ENCODE data around the gene TRAF3IP3.

The TRAF3IP3 gene, protein sequence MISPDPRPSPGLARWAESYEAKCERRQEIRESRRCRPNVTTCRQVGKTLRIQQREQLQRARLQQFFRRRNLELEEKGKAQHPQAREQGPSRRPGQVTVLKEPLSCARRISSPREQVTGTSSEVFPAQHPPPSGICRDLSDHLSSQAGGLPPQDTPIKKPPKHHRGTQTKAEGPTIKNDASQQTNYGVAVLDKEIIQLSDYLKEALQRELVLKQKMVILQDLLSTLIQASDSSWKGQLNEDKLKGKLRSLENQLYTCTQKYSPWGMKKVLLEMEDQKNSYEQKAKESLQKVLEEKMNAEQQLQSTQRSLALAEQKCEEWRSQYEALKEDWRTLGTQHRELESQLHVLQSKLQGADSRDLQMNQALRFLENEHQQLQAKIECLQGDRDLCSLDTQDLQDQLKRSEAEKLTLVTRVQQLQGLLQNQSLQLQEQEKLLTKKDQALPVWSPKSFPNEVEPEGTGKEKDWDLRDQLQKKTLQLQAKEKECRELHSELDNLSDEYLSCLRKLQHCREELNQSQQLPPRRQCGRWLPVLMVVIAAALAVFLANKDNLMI

DNA sequence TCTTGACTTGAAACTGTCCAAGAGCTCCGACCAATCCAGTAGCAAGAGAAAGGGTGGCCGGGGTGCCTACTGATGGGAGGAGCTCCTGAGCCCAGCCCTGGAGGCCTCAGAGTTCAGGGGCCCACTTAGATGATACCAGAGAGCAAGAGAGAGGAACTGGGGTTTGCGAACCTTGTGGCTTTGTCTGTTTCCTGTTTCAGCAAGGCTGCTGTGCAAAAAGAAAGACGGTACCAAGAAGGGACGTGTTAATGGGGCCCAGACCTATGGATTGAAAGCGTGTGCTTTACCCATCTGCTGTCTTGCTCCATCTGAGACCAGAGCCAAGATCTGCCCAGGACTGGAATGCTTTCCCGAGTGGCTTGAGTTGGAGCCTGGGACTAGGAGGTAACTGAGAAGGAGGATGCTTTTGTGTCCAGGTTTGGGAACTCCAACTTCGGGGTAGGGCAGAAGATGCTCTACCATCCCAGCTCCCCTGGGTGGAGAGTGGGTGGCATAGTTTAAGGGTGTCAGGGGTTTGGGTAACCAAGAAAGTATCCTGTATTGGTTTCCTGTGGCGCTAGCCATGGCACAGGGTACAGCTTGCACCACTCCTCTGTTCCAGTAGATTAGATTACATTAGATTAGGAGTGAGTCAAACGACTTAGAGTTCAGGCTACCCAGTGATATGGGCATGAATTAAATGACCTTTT lies at the start of gene TRAF3IP3:
TRAF3IP3 (plus strand) TSS at position 128 of the 689 bp plus-strand sequence. CDS start 3,987 bp downstream, outside the sequence.
- DNase-seq = peak; percentile 65 to 67

GRCh38 chr1:209706622-209707021 lies 49.2 kb upstream of the TRAF3IP3 start:
- DNase-seq = no peak

GRCh38 chr1:209707308-209707707 lies 48.5 kb upstream of the TRAF3IP3 start:
- DNase-seq = no peak

DNA sequence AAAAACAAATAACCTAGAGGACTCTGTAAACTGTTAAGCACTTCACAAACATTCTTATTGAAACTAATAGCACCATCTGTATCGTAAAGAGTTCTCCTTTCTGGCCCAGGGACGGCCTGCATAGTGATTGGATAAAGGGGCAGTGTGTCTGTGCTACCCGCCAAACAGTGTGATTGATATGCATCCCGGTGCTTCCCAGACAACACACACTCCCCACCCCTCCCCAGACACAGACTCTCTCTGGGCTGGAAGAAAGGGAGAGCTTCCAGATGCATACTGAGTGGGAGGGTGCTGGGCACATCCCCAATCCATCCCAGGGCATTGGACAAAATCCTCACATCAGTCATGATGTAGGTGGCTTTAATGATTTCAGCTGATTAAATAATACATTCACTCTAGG lies 47.6 kb upstream of the TRAF3IP3 start:
- no peak for DNase-seq

- no peak for DNase-seq
Observed at GRCh38 chr1:209710093-209710492, 45.8 kb upstream of the TRAF3IP3 start.

GRCh38 chr1:209710847-209711246 lies 45.0 kb upstream of the TRAF3IP3 start:
- no peak for DNase-seq

DNA sequence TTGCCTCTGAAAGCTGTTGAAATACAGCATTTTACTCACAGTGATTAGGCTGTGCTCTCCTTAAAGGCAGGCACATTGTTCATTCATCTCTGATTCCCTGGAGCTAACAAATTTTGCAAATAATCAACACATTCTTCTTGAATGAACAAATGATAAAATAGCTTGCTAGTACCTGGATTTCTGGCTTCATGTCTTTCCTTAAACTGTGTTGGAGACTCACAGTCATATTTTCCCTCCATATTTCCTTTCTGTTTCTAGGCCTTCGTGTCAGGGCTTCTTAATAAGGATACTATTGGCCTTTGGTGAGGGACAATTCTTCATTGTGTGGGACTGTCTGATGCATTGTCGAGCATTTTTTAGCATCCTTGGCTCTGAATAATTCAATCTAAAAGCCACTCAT lies 41.5 kb upstream of the TRAF3IP3 start:
- DNase-seq = no peak

- no peak for DNase-seq
Observed at GRCh38 chr1:209715314-209715713, 40.5 kb upstream of the TRAF3IP3 start.

GRCh38 chr1:209717818-209718217 lies 38.0 kb upstream of the TRAF3IP3 start:
- DNase-seq = no peak

DNA sequence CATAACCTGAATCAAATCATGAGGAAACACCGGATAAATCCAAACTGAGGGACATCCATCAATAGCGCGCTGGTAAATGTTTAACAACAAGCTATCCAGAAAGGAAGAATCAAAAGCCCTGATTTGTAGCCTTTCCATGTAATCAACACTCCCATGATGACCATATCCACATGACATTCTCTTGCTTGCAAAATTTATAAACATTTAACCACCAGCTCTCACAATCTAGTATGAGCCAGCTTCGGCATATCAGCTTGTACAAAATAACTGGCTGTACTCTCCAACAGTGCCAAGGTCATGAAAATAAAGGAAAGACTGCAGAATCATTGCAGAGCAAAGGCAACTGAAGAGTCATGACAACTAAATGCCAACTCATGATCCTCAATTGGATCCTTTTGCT lies 35.5 kb upstream of the TRAF3IP3 start:
- no peak for DNase-seq

- DNase-seq = no peak
Observed at GRCh38 chr1:209720826-209721225, 35.0 kb upstream of the TRAF3IP3 start.

DNA sequence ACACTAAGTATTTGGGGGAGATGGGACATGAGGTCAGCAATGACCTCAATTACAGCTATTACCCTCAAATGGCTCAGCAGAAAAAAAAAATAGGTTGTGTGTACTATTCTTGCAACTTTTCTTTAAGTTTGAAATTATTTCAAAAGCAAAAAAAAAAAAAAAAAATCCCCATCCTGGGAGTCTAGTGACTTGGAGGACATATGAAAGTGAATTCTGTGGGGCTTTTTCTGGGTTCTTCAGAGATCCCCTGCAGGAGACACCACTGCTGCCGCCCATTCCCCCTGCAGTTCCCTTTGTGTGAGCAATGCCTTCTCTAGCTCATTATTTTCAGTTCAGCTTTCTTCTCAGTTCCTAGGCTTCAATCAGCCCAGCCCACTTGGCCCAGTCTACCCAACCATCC lies 34.5 kb upstream of the TRAF3IP3 start:
- DNase-seq = no peak

DNA sequence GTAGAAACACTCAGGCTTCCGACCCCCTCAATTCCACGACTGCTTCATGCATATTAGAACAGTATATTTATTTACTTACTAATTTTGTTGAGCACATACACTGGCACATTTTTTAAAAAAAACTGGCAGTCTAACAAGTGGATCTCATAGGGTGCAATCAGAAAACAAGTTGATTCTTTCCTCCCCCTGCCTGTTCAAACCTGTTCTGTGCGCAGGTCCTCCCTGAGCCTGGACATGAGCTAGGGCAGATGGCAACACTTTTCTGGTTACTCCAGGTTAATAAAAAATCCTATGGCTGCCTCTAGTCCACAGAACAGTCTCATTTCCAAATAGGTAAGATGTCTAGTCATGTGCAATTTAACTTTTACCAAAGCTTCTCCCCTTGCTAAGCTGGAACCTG lies 32.6 kb upstream of the TRAF3IP3 start:
- DNase-seq = no peak

GRCh38 chr1:209723756-209724693 lies 31.8 kb upstream of the TRAF3IP3 start:
- peak; percentile 13 to 24 for DNase-seq

DNA sequence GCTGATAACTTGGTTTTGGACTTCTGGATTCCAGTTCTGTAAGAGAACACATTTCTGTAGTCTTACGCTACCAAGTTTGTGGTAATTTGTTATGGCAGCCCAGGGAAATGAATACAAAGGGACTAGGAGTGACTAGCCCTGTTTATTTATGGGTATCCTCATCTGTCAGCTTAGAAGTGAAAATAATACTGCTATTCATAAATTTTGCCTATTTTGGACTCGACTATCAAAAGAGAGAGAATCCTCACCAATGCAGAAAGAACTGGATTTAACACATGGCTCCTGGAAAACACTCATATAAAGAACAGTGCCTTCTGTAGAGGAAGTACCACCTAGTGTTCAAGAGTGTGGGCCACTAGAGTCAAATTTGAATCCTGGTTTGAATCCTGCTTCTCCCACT lies 28.6 kb upstream of the TRAF3IP3 start:
- no peak for DNase-seq

- DNase-seq = no peak
Observed at GRCh38 chr1:209727785-209728184, 28.1 kb upstream of the TRAF3IP3 start.

GRCh38 chr1:209728466-209728865 lies 27.4 kb upstream of the TRAF3IP3 start:
- no peak for DNase-seq

DNA sequence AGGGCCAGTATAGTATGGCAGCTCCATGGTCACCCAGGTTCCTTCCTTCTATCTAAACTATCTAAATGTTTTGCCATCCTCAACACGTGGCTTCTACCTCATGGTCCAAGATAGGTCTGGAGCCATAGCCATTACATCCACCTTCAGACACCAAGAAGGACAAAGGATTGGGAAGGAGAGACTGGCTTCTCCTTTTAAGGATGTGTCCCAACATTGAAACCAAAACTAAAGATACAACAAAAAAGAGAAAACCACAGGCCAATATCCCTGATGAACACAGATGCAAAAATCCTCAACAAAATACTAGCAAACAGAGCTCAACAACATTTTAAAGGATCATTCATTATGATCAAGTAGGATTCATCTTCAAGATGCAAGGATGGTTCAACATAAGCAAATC lies 26.4 kb upstream of the TRAF3IP3 start:
- no peak for DNase-seq

DNA sequence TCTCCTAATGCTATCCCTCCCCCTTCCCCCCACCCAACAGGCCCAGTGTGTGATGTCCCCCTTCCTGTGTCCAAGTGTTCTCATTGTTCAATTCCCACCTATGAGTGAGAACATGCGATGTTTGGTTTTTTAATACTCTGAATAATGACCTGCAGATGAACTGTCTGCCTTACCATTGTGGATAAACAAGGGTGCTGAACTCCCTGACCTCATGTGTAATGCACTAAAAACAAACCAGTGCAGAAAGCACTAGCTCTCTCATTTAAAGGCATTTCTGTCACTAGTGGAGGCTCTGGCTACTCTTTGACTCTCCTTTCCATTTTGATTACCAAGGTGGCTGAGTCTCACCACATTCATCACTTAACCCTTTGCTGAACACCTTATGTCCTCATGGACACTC lies 23.1 kb upstream of the TRAF3IP3 start:
- no peak for DNase-seq

DNA sequence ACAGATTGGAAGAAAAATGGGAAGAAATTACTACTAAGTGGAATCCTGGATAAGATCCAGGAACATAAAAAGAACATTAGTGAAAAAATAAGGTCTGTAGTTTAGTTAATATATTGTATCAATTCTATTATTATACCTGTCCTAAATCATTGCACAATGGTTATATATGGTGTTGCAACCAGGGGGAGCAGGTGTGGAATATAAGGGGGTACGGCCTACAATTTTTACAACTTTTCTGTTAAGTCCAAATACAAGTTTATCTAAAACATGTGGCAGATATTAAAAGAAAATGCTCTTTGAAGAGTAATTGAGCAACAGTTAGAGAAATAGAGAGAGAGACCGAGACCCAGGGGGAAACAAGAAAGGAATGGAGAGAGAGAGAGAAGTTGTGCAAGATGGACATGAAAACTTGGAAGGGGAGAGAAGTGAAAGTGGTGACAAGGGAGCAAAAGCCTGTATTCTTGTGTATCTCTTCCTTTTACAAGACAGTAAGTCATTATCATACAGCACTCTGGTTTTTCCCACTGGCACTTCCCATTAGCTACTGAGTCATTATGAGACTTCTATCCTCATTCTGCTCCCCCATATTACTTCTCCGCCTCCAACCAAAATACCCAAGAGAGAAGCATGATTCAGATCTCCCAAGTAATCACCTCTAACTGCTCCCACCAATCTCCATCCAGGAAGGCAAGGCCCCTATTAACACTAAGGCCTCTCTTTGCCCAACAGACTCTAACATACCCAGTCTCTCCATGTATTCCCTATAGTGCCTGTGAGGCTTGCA lies 22.3 kb upstream of the TRAF3IP3 start:
- DNase-seq = no peak

GRCh38 chr1:209736490-209737117 lies 19.2 kb upstream of the TRAF3IP3 start:
- no peak for DNase-seq

DNA sequence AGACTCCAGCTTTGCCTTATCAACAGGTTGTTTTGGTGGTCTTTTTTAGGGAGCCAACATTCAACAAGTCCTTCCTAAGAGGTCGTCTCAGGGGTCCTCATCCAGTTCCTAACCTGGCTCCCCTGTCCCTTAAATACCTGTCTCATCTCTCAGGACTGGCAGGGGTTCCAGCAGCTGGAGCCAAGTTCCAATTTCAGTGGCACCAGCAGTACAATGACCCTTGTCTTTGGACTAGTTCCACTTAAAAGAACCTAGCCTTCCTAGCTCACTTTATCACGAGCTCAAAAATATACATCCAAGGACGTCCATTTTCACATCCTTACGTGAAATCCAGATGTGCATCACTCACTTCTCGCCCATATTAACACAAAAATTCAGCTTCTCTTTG lies 18.7 kb upstream of the TRAF3IP3 start:
- no peak for DNase-seq
